Tibial nerve (tissue), 4 donors: ENCODE measurements around the gene CATSPERZ.

Experiments
- CTCF ChIP-seq, 5 experiments: fragments of 200-600 bp in 3 of 5; fragments of 450-650 bp in 2 of 5; sonication (generic) in 3 of 5; IDR thresholded peaks; one replicate each; pipeline ENCODE4 v1.5.1; 2016 to 2019; ENCODE audit warnings: antibody characterized with exemption in 5 of 5, mild to moderate bottlenecking in 3 of 5, moderate library complexity in 2 of 5
- EP300 ChIP-seq, 2 donors: sonication (generic); formaldehyde crosslinking; IDR thresholded peaks; one replicate each; pipeline ENCODE4 v1.6.1; 2017; ENCODE audit warnings: antibody characterized with exemption in 2 of 2, mild to moderate bottlenecking in 1 of 2
- POLR2A ChIP-seq, 2 donors: fragments of 450-650 bp; IDR thresholded peaks; one replicate each; pipeline ENCODE4 v1.6.1; 2017; ENCODE audit warnings: antibody characterized with exemption in 2 of 2, mild to moderate bottlenecking in 2 of 2, moderate library complexity in 2 of 2

- TF ChIP-seq POLR2A (IDR thresholded peaks at IDR 0.05) (no peak), CTCF (IDR thresholded peaks at IDR 0.05) (no peak), EP300 (IDR thresholded peaks at IDR 0.05) (no peak)
Measured at GRCh38 chr11:64318766-64319761, 18.9 kb downstream of the CATSPERZ start.
